Nephron progenitor cell (in vitro differentiated cells): ENCODE measurements around the gene AIP.

Source experiments
- DNase-seq: peaks from one replicate; pipeline ENCODE4 v3.0.0; 2021
- H3K27ac Mint-ChIP-seq: 2 replicates; pipeline ENCODE4 v1.8.0; 2021; ENCODE audit warnings: mild to moderate bottlenecking, moderate library complexity, mixed read lengths
- H3K27me3 Mint-ChIP-seq: 2 replicates; pipeline ENCODE4 v1.8.0; 2021; ENCODE audit warnings: mild to moderate bottlenecking, low read depth, mixed read lengths; ENCODE audit not compliant: poor library complexity
- H3K36me3 Mint-ChIP-seq: 2 replicates; pipeline ENCODE4 v1.8.0; 2021; ENCODE audit warnings: low read depth, mixed read lengths
- H3K4me1 Mint-ChIP-seq: 2 replicates; pipeline ENCODE4 v1.8.0; 2021; ENCODE audit warnings: mixed read lengths
- H3K4me3 Mint-ChIP-seq: 2 replicates; pipeline ENCODE4 v1.8.0; 2021; ENCODE audit warnings: mild to moderate bottlenecking, moderate library complexity, mixed read lengths
- H3K9me3 Mint-ChIP-seq: 2 replicates; pipeline ENCODE4 v1.8.0; 2021; ENCODE audit warnings: mild to moderate bottlenecking, moderate library complexity, mixed read lengths
- CTCF ChIP-seq: fragments of 200-600 bp; sonication (generic); IDR thresholded peaks from 2 replicates; pipeline ENCODE4 v1.5.0; 2021; ENCODE audit warnings: antibody characterized with exemption

AIP gene

GRCh38 chr11:67522844-67523555 lies 40.2 kb downstream of the AIP start, which contains the start of gene CABP2:
Gene CABP2 (minus strand): TSS chr11:67523446. CDS start chr11:67523326, 120 bp downstream.
- Mint-ChIP-seq H3K4me3 (no peak within 1 kb of the TSS), H3K9me3 (no peaks in the 10 kb centered on the region), H3K4me1 (peaks cover 15% of the 10 kb centered on the region), H3K36me3 (no peaks in the 10 kb centered on the region), H3K27ac (no peak within 1 kb of the TSS), H3K27me3 (peaks cover 7% of the 10 kb centered on the region)
- no peak for DNase-seq
- no peak for TF ChIP-seq CTCF

- no peak for DNase-seq
- Mint-ChIP-seq H3K27ac (no peak overlapping the region), H3K27me3 (peaks cover 7% of the 10 kb centered on the region), H3K4me1 (peaks cover 15% of the 10 kb centered on the region), H3K4me3 (no peak overlapping the region), H3K9me3 (no peaks in the 10 kb centered on the region), H3K36me3 (no peaks in the 10 kb centered on the region)
- TF ChIP-seq CTCF = no peak
Observed at GRCh38 chr11:67523556-67524479, 41.0 kb downstream of the AIP start.

GRCh38 chr11:67524480-67524808 lies 41.6 kb downstream of the AIP start:
- no peaks in the 10 kb centered on the region for H3K9me3 Mint-ChIP-seq
- no peak for TF ChIP-seq CTCF
- peak overlapping the region; percentile 15 for H3K27ac Mint-ChIP-seq
- peaks cover 19% of the 10 kb centered on the region for H3K4me1 Mint-ChIP-seq
- H3K36me3 Mint-ChIP-seq = no peaks in the 10 kb centered on the region
- peaks cover 7% of the 10 kb centered on the region for H3K27me3 Mint-ChIP-seq
- H3K4me3 Mint-ChIP-seq = no peak overlapping the region
- DNase-seq = no peak

GRCh38 chr11:67525275-67525976 lies 42.6 kb downstream of the AIP start:
- no peak overlapping the region for H3K4me3 Mint-ChIP-seq
- no peaks in the 10 kb centered on the region for H3K9me3 Mint-ChIP-seq
- DNase-seq = no peak
- peaks cover 20% of the 10 kb centered on the region for H3K4me1 Mint-ChIP-seq
- peaks cover 7% of the 10 kb centered on the region for H3K27me3 Mint-ChIP-seq
- H3K27ac Mint-ChIP-seq = peak overlapping the region; percentile 60
- TF ChIP-seq CTCF = no peak
- no peaks in the 10 kb centered on the region for H3K36me3 Mint-ChIP-seq

GRCh38 chr11:67528376-67528775 lies 45.5 kb downstream of the AIP start:
- no peak for DNase-seq
- Mint-ChIP-seq H3K9me3 (peaks cover 14% of the 10 kb centered on the region), H3K4me3 (no peak overlapping the region), H3K4me1 (peaks cover 20% of the 10 kb centered on the region), H3K27ac (no peak overlapping the region), H3K36me3 (no peaks in the 10 kb centered on the region), H3K27me3 (peaks cover 4% of the 10 kb centered on the region)
- TF ChIP-seq CTCF = no peak
